Gastrocnemius medialis (tissue), 4 donors: ENCODE results near the gene CALN1. TPM values are rescaled to one million over a fixed set of nuclear protein-coding genes. Genes with fewer than 3 reads are reported as not detected.
"Not testable (repeated sequence)": the region's sequence is repeated elsewhere in the genome, so short reads cannot be mapped to it uniquely, and the experiment has no call there.

Experiments
- ATAC-seq, 2 donors: fragments of 150-250 bp; one replicate each; pipeline ENCODE4 v1.9.1; 2016
- DNase-seq, 2 donors: peaks; one replicate each; pipeline ENCODE4 v3.0.0-alpha.2; 2019
- H3K27ac ChIP-seq, 4 donors: fragments of 200-600 bp; sonication (generic); 1 replicate in 1 of 4; 2 replicates in 3 of 4; pipeline ENCODE4 v1.5.1; 2016 to 2018; ENCODE audit warnings: mild to moderate bottlenecking in 2 of 4, moderate library complexity in 1 of 4
- H3K27me3 ChIP-seq, 3 donors: fragments of 200-600 bp; sonication (generic) in 2 of 3; 1 replicate in 1 of 3; 2 replicates in 2 of 3; pipeline versions ENCODE4 v1.5.1 to v1.6.0; 2016 to 2019; ENCODE audit warnings: mild to moderate bottlenecking in 1 of 3, moderate library complexity in 1 of 3
- H3K36me3 ChIP-seq, 2 donors: fragments of 200-600 bp; sonication (generic) in 1 of 2; one replicate each; pipeline ENCODE4 v1.5.1; 2017 to 2018
- H3K4me1 ChIP-seq, 2 donors: fragments of 200-600 bp; sonication (generic) in 1 of 2; one replicate each; pipeline ENCODE4 v1.5.1; 2016 to 2017; ENCODE audit warnings: mild to moderate bottlenecking in 2 of 2
- H3K4me3 ChIP-seq, 4 donors: fragments of 200-600 bp; sonication (generic) in 3 of 4; 1 replicate in 1 of 4; 2 replicates in 3 of 4; pipeline ENCODE4 v1.5.1; 2016 to 2019; ENCODE audit warnings: mild to moderate bottlenecking in 2 of 4
- H3K9me3 ChIP-seq, 3 donors: fragments of 200-600 bp; sonication (generic) in 2 of 3; 1 replicate in 1 of 3; 2 replicates in 2 of 3; pipeline ENCODE4 v1.5.1; 2016 to 2019
- CTCF ChIP-seq, 5 experiments: fragments of 450-650 bp in 3 of 5; fragments of 200-600 bp in 2 of 5; sonication (generic) in 2 of 5; IDR thresholded peaks in 4 of 5; conservative IDR thresholded peaks in 1 of 5; 1 replicate in 4 of 5; 2 replicates in 1 of 5; pipeline ENCODE4 v1.5.1; 2016 to 2019; ENCODE audit warnings: antibody characterized with exemption in 5 of 5, mild to moderate bottlenecking in 3 of 5, moderate library complexity in 3 of 5
- POLR2A ChIP-seq, 2 donors: fragments of 450-650 bp; IDR thresholded peaks; one replicate each; pipeline ENCODE4 v1.6.1; 2017; ENCODE audit warnings: antibody characterized with exemption in 2 of 2, mild to moderate bottlenecking in 2 of 2, moderate library complexity in 2 of 2
- in situ Hi-C, 4 donors: fragments of 200-750 bp; cut with MboI; loops; one replicate each; pipeline versions ENCODE4 v1.15.0 to v1.8.0; 2017; ENCODE audit warnings: low sequenced_read_pairs in 4 of 4
- intact Hi-C: fragments of 100-400 bp; cut with DNase I; formaldehyde crosslinking; loops from one replicate; pipeline ENCODE4 v1.15.1; 2023; ENCODE audit warnings: low total_unique reads
- total RNA-seq, 4 donors: library from RNA; depleted of rRNA; stranded (reverse); fragments of >200 nt; gene quantifications; one replicate each; pipeline versions ENCODE4 v1.1.0 to v1.2.3, GENCODE V29; 2016

The CALN1 gene
- total RNA-seq, 4 donors from 2014 or later, result not detected

GRCh38 chr7:71935674-71936073, 476.5 kb downstream of the CALN1 start:
- DNase-seq, result no peak

GRCh38 chr7:71933426-71933825, 478.7 kb downstream of the CALN1 start:
- in situ Hi-C loops, result no loop called here
- Histone ChIP-seq H3K4me3 (no peak overlapping the region), H3K9me3 (no peaks in the 10 kb centered on the region), H3K27ac (no peak overlapping the region), H3K36me3 (no peaks in the 10 kb centered on the region), H3K4me1 (no peaks in the 10 kb centered on the region), H3K27me3 (no peaks in the 10 kb centered on the region)
- TF ChIP-seq POLR2A (IDR thresholded peaks at IDR 0.05), result no peak
- TF ChIP-seq CTCF (IDR thresholded peaks at IDR 0.05 in 4 of 5, conservative IDR thresholded peaks at IDR 0.05 in 1 of 5), result no peak
- DNase-seq, result no peak
- no peak for ATAC-seq
- intact Hi-C loops, result no loop called here

More at GRCh38 chr7:71935674-71936073, 476.5 kb downstream of the CALN1 start:
- intact Hi-C loops, result no loop called here
- no peak overlapping the region for H3K27ac ChIP-seq
- H3K4me3 ChIP-seq, result no peak overlapping the region
- no peaks in the 10 kb centered on the region for H3K36me3 ChIP-seq
- TF ChIP-seq POLR2A (IDR thresholded peaks at IDR 0.05) (no peak), CTCF (IDR thresholded peaks at IDR 0.05 in 4 of 5, conservative IDR thresholded peaks at IDR 0.05 in 1 of 5) (no peak)
- no peaks in the 10 kb centered on the region for H3K27me3 ChIP-seq
- H3K4me1 ChIP-seq, result no peaks in the 10 kb centered on the region
- no peaks in the 10 kb centered on the region for H3K9me3 ChIP-seq
- in situ Hi-C loops, result no loop called here
- ATAC-seq, result no peak

GRCh38 chr7:71925663-71926062, 486.5 kb downstream of the CALN1 start:
- no peaks in the 10 kb centered on the region for H3K36me3 ChIP-seq
- intact Hi-C loops, result no loop called here
- no peak overlapping the region for H3K27ac ChIP-seq
- H3K27me3 ChIP-seq, result no peaks in the 10 kb centered on the region
- ATAC-seq (no peak), DNase-seq (no peak)
- no peaks in the 10 kb centered on the region for H3K9me3 ChIP-seq
- in situ Hi-C loops, result no loop called here
- H3K4me3 ChIP-seq, result no peak overlapping the region
- no peak for TF ChIP-seq CTCF (IDR thresholded peaks at IDR 0.05 in 4 of 5, conservative IDR thresholded peaks at IDR 0.05 in 1 of 5)
- no peak for TF ChIP-seq POLR2A (IDR thresholded peaks at IDR 0.05)
- no peaks in the 10 kb centered on the region for H3K4me1 ChIP-seq

- H3K36me3 ChIP-seq, H3K4me1 ChIP-seq, ATAC-seq, H3K4me3 ChIP-seq, intact Hi-C loops, in situ Hi-C loops, H3K27me3 ChIP-seq, H3K9me3 ChIP-seq, H3K27ac ChIP-seq, DNase-seq: not testable (repeated sequence)
Measured at GRCh38 chr7:71914204-71914603, 497.9 kb downstream of the CALN1 start.

- ATAC-seq, result no peak
- no peak for DNase-seq
- Histone ChIP-seq H3K4me3 (no peak overlapping the region), H3K36me3 (no peaks in the 10 kb centered on the region), H3K27me3 (no peaks in the 10 kb centered on the region), H3K27ac (no peak overlapping the region), H3K4me1 (no peaks in the 10 kb centered on the region), H3K9me3 (peaks cover 0 to 3% (median 0%) of the 10 kb centered on the region in 3 donors)
- in situ Hi-C loops (no loop called here), intact Hi-C loops (no loop called here)
- TF ChIP-seq CTCF (IDR thresholded peaks at IDR 0.05 in 4 of 5, conservative IDR thresholded peaks at IDR 0.05 in 1 of 5), result no peak
- no peak for TF ChIP-seq POLR2A (IDR thresholded peaks at IDR 0.05)
Measured at GRCh38 chr7:71912476-71912875, 499.7 kb downstream of the CALN1 start.
